ENCODE results near the gene SNX12.

DNA sequence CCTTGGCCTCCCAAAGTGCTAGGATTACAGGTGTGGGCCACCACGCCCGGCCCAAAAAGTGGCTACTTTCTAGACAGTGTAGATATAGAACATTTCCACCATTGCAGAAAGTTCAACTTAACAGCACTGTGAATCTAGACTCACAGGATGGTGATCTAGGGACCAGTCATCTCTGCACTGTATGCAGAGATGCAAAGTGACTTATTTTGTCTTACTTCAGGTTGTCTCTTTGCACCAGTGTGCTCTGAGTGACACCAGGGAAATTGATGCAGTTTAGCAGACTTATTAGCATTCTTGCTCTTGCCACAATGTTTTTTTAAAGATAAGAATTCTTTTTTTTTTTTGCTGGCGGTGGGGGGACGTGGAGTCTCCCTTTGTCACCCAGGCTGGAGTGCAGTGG lies 14.7 kb upstream of the SNX12 start:
- TF ChIP-seq, protein P1, sequence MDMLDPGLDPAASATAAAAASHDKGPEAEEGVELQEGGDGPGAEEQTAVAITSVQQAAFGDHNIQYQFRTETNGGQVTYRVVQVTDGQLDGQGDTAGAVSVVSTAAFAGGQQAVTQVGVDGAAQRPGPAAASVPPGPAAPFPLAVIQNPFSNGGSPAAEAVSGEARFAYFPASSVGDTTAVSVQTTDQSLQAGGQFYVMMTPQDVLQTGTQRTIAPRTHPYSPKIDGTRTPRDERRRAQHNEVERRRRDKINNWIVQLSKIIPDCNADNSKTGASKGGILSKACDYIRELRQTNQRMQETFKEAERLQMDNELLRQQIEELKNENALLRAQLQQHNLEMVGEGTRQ (IDR thresholded peaks at IDR 0.05; ENCODE audit: low read depth, low read length): no peak
- TF ChIP-seq POLR2A (IDR thresholded peaks at IDR 0.05; ENCODE audit: low read depth, low read length) (no peak), BHLHE40 (IDR thresholded peaks at IDR 0.05; ENCODE audit: low read depth, low read length) (no peak), RCOR1 (IDR thresholded peaks at IDR 0.05; ENCODE audit: insufficient replicate concordance, low read length) (no peak), MXI1 (IDR thresholded peaks at IDR 0.05; ENCODE audit: borderline replicate concordance, low read depth, low read length) (no peak), MAZ (IDR thresholded peaks at IDR 0.05; ENCODE audit: borderline replicate concordance, low read depth, low read length) (no peak)
- TF ChIP-seq, protein P2, sequence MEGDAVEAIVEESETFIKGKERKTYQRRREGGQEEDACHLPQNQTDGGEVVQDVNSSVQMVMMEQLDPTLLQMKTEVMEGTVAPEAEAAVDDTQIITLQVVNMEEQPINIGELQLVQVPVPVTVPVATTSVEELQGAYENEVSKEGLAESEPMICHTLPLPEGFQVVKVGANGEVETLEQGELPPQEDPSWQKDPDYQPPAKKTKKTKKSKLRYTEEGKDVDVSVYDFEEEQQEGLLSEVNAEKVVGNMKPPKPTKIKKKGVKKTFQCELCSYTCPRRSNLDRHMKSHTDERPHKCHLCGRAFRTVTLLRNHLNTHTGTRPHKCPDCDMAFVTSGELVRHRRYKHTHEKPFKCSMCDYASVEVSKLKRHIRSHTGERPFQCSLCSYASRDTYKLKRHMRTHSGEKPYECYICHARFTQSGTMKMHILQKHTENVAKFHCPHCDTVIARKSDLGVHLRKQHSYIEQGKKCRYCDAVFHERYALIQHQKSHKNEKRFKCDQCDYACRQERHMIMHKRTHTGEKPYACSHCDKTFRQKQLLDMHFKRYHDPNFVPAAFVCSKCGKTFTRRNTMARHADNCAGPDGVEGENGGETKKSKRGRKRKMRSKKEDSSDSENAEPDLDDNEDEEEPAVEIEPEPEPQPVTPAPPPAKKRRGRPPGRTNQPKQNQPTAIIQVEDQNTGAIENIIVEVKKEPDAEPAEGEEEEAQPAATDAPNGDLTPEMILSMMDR (conservative IDR thresholded peaks at IDR 0.05; ENCODE audit: low read depth, low read length): no peak
